Stromal cell of bone marrow (primary cell): Measurements from ENCODE around the gene KRT17.
"Not testable (repeated sequence)": the region's sequence is repeated elsewhere in the genome, so short reads cannot be mapped to it uniquely, and the experiment has no call there.

Experiments used
- DNase-seq: peaks from one replicate; pipeline ENCODE4 v3.0.0-alpha.2; 2012; ENCODE audit warnings: low read depth

KRT17 gene

DNA sequence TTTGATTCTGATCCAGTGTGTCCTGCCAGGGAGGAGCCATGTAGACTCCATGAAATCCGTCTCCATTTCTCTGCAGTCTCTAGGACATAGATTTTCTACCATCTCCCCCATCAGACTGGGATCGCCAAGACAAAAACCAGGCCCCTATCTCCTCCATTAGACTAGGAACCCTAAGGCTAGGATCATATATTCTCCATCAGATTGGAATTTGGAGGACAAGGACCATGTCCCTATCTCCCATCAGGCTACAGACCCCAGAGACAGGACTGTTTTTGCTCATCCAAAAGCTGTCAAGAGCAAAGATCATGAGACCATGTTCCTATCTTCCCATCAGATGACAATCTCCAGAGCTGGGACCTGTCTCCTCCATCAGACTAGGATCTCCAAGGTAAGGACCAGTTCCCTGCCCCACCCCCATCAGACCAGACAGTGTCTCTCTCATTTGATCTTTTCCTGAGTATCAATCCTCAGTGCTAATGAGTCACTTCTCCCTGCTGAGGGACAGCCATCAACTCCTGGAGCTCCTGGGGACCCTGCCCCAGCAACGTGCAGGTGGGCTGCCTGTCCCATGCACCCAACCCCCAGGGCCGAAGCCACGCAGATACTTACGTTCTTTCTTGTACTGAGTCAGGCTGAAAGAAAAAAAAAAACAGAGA lies 4.3 kb downstream of the KRT17 start:
- DNase-seq: not testable (repeated sequence)

DNA sequence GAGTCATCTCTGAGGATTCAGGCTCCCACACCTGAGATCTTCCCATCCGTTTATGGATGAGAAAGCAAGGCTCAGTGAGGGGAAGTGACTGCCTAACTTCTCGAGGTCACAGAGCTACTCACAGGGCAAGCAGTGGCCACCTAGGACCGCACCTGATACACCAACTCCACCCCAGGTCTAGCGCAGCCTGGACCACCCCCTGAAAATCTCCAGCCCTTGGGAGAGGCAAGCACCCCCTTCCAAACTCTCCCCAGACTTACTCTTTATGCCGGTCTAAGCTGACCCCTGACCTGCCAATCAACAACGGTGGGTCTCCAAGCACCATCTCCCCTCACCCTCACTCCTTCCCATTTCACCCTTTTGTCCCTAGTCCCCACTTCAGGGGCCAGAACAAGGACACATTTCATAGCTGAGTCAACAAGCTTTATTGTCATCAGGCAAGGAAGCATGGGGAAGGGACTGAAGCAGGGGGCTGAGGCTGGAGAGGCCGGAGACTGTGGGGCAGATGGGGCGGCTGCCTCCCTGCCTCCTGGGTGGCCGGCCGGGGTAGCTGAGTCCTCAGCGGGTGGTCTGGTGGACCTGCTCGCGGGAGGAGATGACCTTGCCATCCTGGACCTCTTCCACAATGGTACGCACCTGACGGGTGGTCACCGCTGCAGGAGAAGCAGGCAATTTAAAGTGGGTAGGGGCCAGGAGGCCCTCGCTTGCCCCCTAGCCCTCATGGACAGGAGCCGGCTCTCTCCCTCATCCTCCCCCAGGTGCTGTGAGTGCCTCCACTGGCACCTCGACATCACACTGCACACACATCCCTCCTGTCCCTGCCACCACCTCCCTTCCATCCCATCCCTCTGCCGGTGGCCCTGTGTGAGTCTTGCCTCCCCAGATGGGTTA lies 5.1 kb downstream of the KRT17 start:
- no peak for DNase-seq

DNA sequence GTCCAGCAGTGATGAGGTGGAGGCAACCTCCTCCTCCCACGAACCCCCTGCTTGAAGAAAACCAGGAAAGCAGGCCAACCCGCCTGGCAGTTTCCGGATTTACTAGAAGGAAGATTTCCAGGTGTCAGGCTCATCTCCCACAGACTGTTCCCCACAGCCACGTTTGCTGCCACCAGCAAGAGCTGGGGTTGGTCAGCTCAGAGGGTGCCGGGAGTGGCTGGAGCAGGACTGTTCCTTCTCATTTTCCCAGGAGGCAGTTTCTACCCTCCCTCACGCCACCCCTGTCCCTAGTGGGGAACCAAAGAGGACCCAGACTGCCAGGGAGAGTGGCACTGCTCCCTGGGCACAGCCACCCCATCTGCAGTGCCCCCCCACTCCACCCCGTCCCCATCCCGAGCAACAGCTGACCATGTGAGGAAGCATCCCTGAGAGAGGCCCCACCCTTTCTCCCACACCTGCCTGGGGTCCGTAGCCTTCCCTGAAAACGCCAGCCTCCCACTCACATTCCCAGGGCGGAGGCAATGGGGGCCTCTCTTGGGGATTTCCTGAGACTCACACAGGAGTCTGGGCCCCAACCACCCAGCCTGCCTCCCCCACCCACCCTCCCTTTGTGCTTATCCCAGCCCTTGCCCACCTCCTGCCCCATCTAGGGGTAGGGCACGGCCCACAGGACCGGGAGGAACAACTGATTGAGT lies 5.9 kb downstream of the KRT17 start:
- no peak for DNase-seq

DNA sequence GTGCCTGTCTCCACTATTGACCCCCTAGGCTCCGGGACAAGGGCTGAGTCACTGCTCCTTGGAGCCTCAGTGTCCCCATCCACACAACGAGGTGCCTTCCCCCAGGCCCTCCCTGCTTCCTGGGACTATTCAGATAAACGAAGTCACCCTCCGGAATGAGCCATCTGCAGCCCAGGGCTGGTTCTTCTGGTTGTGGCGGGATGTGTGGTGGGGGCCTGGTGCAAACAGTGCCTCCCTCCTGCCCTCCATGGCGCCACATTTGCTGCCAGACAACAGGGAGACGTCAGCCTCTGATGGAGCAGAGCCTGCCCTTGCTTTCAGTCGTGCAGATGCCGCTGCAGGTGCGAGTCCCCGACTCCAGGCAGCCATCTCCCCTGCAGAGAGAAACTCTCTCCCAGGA lies 6.7 kb downstream of the KRT17 start:
- DNase-seq: no peak

DNA sequence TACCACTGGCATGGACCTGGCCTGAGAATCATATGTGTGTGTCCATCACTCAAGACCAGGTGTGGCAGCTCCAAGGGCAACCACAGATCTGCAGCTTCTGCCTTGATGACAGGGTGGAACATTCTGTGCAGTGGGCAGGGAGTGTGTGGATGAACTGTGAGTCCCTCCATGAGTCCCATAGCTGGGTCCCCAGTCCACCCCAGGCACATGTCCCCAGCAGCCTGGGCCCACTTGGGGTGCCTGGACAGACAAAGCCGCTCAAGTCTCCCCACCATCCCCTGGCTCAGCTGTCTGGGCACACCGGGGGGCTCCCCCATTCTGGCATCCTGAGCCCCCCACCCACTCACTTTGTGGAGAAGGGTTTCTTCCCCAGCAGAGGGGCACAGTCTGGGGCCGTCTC lies 7.2 kb downstream of the KRT17 start:
- no peak for DNase-seq

DNA sequence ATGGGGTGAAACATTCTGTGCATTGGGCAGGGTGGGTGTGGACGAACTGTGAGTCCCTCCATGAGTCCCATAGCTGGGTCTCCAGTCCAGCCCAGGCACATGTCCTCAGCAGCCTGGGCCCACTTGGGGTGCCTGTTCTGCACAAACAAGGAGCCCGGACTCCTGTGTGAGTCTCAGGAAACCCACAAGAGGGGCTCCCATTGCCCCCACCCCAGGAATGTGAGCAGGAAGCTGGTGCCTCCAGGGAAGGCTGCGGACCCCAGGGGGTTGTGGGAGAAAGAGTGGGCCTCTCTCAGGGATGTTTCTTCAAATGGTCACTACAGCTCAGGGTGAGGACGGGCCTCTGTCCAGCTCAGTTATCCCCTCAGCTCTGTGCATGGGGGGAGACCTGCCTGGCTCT lies 7.9 kb downstream of the KRT17 start:
- DNase-seq: not testable (repeated sequence)

DNA sequence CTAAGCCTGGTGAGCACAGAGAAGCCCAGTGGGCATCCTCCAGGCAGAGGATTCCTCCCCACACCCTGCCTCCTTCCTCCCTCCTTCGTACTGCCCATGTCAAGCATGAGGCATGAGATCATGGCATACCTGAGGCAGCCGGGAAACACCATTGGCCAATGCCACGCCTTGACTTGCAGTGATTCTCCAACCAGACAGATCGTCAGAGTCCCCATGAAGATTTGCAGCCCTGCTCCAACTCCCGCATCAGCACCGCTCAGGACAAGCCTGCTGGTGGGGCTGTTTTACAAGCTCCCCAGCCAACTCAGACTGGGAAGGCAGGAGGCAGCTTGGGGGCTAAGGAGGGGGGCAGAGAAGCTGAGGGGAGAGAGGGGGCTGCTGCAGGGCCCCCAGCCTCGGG lies 8.9 kb downstream of the KRT17 start:
- DNase-seq: no peak

DNA sequence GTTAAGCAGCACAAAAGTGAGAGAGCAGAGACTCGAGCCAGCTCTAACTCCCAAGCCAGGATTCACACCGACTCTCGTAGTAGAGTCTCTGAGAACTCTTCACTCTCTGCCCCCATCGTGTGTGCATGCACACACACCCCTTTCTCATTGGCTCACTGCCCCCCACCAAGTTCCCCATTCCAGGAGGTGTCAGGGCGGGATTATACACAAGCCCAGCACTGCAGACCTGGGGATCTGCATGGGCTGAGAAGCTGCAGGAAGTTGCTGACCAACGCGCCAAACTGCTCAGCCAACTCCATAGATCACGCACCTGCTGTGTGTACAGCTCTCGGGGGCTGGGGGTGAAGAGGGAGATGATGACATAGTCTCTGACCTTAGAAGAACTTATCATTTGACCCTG lies 9.6 kb downstream of the KRT17 start:
- DNase-seq: not testable (repeated sequence)

DNA sequence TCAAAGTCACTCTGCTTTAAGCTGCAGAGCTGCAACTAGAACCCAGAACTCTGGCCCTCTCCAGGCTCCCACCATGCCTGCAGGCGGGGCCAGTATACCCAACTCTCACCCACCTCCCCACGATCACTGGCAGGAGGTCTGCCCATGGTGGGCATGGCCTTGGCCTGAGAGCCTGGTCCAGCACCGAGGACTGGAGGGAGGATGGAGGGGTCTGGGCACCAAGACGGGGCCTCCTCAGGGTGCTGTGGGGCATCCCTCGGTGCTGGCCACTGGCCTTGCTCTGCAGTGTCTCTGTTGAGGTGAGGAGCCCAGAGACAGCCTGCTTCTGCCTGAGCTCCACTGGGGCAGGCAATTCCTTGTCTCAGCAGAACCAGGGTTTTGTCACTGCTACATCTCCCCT lies 10.3 kb downstream of the KRT17 start:
- no peak for DNase-seq

DNA sequence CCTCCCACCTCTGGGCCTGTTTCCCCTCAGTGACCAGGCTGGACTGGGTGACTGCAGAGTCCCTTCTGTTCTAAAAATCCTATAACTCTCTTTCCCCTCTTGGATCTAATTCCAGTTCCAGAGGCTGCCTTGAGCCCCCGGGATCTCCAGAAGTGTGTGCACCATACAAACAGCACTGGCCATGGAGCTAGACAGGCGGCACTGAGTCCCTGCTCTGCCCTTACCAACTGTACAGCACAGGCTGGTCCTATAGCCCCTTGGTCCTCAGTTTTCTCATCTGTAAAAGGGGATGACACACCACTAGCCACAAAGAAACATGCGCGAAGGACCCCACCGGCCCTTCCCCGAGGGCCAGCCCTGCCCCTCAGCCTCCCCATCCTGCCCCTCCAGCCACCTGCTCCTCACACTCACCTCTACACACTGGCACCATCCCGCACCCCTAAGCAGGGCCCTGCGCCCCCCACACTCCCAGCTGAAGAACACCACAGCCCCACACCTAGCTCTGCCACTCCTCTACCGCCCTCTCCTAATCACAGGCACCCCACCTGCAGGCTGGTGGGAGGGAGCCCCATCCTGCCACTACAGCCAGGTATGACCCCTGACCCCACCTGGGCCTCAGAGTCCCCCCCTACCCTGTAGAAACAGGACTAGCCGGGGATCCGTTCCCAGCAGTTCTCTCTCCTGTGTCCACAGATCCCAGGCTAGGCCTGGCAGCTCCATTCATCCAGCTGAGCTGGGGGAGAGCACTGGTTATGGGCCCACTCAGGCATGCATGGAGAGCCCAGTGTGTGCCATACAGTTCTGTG lies 10.9 kb downstream of the KRT17 start:
- no peak for DNase-seq

DNA sequence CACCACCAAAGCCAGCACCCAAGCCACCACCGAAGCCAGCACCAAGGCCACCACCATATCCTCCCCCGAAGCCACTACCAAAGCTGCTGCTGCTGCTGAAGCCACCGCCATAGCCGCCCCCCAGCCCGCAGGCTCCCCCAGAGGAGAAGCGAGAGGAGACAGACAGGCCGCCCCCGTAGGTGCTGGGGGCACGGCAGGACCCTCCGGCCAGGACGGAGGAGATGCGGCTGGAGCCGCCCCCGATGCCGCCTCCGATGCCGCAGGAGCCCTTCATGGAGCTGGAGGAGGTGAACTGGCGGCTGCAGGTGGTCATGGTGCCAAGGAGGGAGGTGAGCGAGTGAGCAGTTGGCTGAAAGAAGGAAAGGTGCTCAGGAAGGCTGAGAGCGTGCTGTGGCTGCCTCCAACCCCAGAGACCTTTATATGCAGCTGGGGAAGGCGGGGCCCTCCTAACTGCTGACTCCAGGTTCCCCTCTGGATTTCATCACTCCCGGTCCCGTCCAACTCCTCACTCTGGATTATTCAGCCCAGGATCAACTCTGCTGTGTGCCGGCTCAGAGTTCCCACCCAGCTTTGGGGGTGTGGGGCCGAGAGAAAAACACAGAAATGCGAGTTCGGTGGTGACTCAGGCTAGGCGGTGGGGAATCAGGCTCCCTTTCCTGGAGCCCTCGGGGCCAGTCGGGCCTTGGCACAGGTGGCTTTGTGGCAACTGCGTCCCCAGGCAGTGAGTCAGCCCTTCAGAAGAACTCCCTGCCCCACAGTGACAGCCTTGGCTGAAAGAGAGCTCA lies 11.8 kb downstream of the KRT17 start, which contains the start of gene KRT16:
KRT16 (minus strand) TSS at position 392 of the 785 bp plus-strand sequence; CDS start at position 313, 79 bp downstream.
- DNase-seq: peak; percentile 60

DNA sequence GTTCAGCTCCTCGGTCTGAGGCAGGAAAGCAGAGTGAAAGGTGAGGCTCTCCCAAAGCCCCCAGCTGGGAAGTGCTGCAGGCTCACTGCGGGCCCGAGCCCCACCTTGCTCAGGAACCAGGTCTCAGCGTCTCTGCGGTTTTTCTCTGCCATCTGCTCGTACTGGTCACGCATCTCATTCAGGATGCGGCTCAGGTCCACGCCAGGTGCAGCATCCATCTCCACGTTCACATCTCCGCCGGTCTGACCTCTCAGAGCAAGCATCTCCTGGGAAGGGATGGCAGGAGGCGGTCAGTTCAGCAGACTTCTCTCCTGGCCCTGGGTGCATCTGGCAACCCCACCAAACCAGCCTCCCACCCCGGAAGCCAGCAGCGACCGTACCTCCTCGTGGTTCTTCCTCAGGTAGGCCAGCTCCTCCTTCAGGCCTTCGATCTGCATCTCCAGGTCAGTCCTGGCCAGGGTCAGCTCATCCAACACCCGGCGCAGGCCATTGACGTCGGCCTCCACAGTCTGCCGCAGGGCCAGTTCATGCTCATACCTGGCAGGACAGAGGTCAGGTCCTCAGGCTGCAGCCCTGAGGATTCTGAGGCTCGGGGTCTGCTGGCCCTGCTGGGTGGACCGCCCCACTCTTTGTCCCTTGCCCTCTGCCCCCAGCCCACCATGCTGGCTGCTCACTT lies 13.3 kb downstream of the KRT17 start:
- DNase-seq: no peak

DNA sequence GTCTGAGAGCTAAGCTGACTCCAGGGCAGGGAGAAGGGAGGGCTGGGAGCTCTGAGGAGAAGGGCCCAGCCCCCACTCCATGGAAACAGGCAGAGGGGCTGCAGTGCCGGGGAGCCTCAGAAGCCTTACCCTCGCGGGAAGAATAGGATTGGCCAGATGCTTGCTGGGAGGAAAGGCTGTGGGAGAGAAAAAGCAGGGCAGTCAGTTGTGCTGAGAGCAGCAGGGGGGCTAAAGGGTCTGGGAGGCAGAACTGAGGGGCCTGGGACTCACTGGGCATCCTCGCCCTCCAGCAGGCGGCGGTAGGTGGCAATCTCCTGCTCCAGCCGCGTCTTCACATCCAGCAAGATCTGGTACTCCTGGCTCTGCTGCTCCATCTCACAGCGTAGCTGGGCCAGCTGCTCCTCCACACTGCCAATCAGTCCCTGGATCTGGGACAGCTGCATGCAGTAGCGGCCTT lies 14.3 kb downstream of the KRT17 start:
- not testable (repeated sequence) for DNase-seq

DNA sequence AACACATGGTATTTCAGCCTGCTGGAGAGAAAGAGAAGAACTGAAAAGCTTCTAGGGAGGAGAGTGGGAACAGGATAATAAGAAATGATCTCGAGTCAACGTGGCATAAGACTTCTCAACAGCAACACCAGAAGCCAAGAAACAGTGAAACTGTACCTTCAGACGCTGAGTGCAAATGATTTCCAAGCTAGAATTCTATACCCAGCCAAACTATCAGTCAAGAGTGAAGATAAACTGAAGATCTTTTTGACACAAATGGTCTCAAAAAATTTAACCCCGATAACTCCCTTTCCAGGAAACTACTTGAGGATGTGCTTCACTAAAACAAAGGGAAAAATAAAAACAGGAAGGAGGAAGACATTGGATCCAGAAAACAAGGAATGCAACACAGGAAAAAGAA lies 17.4 kb downstream of the KRT17 start:
- not testable (repeated sequence) for DNase-seq

DNA sequence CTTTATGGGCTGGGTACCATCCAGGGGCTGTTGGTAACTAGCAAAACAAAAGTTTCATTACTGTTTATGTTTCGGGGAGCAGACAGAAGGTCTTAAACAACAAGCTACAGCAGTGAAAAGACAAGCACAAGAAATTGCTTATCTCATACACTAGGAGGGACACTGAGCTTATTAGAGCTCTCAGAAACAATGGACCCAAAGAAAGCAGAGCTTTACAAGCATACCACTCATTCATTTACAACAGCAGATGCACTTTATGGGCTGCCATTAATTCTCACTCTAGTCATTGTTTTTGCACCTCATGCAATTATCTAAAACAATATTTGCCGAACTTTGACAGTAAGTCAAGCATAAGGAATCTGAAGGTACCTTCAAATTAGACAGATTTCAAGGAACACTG lies 21.9 kb downstream of the KRT17 start:
- DNase-seq: no peak

DNA sequence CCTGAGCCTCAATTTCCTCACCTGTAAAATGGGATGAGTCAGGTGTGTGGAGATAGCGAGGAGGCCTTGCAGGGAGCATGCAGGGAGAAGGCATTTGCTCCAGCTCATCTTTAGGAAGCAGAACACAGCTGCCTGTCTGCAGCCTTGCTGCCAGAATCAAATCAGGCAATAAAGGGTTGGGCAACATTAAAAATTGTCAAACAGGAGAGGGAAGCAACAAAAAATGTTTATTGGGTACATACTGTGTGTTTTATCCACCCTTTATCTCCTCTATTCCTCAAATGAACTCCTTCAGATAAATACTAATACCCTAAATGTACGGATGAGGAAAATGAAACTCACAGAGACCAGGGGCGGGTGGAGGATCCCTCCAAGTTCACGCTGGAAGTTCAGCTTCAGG lies 24.1 kb downstream of the KRT17 start:
- no peak for DNase-seq

DNA sequence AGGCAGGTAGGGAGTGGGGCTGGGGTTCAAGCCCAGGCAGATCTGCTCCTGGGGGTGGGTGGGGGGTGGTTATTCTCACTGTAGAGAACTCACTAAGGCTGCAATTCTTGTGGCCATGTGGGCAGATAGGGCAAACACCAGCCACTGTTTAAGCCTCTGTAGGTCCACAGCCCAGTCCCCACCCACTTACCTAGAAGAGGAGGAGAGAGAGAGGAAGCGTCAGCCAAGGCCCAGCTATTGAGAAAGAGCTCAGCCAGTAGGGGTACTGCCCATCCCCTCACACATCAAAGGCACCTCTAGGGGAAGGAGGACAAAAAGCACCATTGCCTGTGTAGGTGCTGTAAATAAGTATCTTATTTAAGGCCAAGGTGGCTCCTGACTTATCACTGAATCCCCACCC lies 24.7 kb downstream of the KRT17 start:
- DNase-seq: no peak

DNA sequence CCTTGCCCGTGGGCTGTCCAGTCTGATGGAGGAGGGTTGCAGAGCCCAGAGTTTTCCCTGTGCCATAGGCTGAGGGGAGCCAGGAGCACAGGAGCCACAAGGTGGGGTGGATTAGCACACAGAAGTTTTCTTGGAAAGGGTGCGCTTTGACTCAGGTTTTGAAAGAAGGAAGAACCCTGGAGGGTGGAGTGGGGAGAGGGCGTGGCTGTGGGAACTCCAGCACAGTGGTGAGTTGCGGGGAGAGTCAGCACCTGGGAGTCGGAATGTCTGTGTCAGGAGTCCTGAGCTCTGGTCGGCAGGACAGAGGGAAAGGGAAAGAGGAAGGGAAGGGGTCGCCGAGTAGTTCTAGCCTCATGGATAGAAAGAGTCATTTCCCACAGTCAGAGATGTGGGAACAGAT lies 28.8 kb downstream of the KRT17 start:
- DNase-seq: no peak

DNA sequence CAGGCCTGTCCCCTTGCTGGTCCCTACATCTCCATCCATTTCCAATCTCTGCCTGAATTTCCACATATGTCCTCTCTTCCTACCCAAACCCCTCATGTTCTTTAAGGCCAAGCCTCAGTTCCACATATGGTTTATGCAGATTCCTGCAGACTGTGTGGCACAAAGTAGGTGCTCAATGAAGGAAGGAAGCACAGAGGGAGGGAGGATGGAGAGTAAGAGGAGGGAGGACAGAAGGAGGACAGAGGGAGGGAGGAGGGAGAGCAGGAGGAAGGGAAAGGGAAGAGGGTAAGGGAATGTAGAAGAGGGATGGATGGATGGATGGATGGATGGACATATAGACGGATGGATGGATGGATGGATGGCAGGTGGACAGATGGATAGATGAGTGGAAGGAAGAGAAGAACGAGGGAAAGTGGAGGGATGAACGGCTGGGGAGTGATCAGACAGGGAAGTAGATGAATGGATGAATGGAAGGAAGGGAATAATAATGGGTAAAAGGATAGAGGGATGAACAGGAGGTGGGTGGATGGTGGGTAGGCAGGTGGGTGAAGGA lies 29.9 kb downstream of the KRT17 start:
- no peak for DNase-seq

DNA sequence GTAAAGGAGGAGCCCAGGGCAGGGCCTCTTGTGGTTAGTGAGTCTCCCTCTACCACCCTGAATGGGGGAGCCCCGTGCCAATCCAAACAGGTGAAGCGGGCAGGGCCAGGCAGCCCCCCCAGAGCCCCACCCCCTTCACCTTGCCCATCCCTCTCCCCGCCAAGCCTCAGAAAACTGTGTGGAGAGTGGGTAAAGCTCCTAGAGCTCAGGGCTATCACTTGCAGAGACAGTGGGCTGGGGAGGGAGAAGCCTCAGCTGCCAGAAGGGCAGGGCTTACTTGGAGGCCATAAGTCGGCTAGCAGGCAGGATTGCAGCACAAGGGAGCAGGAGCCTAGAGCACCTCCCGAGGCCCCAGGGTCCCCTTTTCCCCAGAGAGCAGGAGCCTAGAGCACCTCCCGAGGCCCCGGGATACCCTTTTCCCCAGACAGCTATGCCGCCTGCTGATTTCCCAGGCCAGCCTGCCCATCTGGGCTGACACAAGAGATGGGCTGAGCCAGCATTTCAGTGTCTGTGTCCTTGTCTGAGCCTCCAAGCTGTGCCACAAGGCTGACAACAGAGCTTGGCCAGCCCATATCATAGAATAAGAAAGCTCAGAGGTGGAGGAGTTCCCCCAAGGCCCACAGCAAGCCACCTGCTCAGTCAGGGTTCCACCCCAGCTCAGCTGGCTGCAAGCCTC lies 30.9 kb downstream of the KRT17 start:
- no peak for DNase-seq
